Measurements from ENCODE around the gene ULK3.
A peak's percentile ranks its signal among the peaks of the same experiment; 100 is the strongest.

The ULK3 gene

DNA sequence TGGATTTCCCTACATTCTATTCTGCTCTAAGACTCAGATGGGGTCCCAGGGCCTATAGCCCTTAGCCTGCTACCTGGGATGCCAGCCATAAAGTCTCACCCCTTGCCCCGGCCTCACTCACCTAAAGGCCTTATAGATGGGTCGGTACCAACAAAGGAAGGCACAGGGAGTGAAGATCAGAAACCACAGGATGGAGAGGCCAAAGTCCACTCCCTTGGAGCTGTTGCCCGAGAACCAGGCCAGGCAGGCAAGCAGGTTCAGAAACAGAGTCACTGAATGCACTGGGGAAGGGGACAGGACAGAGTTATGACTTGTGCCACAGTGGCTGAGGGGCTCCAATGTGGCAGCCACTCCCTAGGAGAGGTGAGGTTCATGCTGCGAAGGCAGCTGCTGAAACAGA is 7.4 kb upstream of the ULK3 start:
- in situ Hi-C loops (cut with MboI; ENCODE audit: low pct_unique_long_range_greater_than_20kb, low sequenced_read_pairs, unreplicated experiment), result no loop called here

DNA sequence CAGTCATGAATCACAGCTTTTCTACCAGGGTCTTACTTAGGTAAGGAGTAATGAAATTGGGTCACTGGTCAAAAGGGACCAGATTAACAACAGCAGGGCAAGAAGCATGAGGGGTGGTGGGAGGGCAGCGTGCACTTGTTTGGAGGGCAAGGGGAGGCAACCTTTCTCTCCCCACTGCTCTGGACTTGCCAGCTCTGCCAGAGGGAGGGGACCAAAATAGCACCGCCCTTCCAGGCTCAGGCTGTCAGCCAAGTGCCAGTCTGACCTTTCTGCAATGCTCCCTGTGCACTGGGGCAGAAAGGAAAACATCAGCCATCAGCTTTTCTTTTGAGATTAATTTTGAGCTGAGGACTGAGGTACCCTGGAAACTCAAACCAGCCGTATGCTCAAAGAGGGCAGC is 4.5 kb upstream of the ULK3 start:
- in situ Hi-C loops (cut with MboI; ENCODE audit: low pct_unique_long_range_greater_than_20kb, low sequenced_read_pairs, unreplicated experiment), result no loop called here
- DNase-seq (ENCODE audit: low spot score), result no peak
- TF ChIP-seq CTCF (IDR thresholded peaks at IDR 0.05; ENCODE audit: extremely low read depth, insufficient read depth, missing control alignments), result no peak

More for the DNA sequence above, 7.4 kb upstream of the ULK3 start:
- DNase-seq (ENCODE audit: low spot score), result no peak
- no peak for TF ChIP-seq CTCF (IDR thresholded peaks at IDR 0.05; ENCODE audit: extremely low read depth, insufficient read depth, missing control alignments)

DNA sequence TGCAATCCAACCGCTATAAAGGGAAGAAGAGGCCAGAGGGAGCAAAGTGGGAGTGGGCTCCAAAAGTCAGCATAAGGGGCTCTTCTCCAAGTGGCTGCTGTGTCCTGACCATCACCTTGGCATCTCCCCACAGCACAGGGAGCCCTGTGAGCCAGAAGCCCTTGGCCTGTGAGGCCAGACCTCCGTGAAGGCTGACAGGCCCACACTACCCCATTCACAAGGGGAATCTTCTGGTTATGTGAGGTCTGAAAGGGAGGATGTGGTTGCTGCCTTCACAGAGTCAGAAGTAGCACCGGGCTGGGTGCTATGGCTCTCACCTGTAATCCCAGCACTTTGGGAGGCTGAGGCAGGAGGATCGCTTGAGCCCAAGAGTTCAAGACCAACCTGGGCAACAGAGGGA is 2.6 kb upstream of the ULK3 start:
- no peak for TF ChIP-seq CTCF (IDR thresholded peaks at IDR 0.05; ENCODE audit: extremely low read depth, insufficient read depth, missing control alignments)
- DNase-seq (ENCODE audit: low spot score), result peak; percentile 16
- in situ Hi-C loops (cut with MboI; ENCODE audit: low pct_unique_long_range_greater_than_20kb, low sequenced_read_pairs, unreplicated experiment), result no loop called here

DNA sequence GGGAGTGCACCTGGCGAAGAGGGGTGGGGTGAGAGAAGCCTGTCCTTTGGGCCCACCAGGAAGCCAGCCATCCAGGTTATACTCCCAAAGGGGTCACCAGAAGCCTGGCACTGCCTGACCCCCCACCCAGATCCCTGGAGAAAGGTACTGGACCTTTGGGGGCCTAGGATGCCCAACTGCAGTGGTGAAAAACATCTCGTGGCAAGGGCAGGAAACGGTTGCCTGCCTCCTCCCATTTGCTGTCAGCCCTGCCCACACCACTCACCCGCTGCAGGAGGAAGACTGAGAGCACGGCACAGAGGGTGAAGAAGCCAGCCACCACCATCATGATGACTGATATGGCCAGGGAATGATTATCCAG is 2.2 kb upstream of the ULK3 start:
- in situ Hi-C loops (cut with MboI; ENCODE audit: low pct_unique_long_range_greater_than_20kb, low sequenced_read_pairs, unreplicated experiment), result no loop called here
- TF ChIP-seq CTCF (IDR thresholded peaks at IDR 0.05; ENCODE audit: extremely low read depth, insufficient read depth, missing control alignments), result no peak
- DNase-seq (ENCODE audit: low spot score), result peak; percentile 16

DNA sequence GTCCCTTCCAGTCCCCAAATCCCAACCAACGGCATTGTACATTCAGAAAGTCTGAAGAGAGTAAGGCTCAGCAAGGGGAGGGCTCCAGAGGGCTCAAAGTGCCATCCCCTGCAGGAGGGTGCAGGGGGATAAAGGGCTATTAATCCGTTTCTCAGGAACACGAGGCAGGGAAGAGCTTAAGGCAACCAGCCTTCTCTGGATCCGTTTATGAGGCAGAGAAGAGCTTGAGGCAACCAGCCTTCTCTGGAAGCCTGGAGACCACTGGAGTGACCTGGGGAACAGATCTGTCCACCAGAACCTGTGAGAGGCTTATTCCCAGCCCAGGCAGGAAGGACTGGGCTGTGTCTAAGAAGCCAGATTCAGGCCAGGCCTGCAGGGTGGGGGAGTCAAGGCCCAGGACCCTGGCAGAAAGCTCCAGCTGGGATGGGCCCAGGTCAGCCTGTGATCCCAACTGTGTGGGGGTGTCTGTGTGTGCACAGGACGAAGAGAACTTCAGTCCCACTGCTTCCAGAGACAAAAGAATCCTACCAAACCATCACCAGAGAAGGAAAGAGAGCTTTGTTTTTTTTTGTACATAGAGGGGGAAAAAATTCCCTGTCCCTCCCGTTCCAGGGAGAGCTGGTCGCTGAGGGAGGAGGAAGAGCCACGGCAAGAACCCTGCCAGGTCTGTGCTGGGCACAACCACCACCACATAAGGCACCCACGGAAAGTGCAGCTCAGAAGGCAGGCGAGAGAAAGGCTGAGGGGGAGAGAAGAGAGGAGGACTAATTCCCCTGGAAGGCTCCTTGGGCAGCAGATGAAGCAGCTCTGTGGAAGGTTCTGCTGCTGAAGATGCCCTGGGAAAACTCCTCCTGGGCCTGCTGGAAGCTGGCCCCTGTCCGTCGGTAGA is 1.6 kb upstream of the ULK3 start:
- in situ Hi-C loops (cut with MboI; ENCODE audit: low pct_unique_long_range_greater_than_20kb, low sequenced_read_pairs, unreplicated experiment), result no loop called here
- DNase-seq (ENCODE audit: low spot score), result no peak
- TF ChIP-seq CTCF (IDR thresholded peaks at IDR 0.05; ENCODE audit: extremely low read depth, insufficient read depth, missing control alignments), result peak; percentile 18

DNA sequence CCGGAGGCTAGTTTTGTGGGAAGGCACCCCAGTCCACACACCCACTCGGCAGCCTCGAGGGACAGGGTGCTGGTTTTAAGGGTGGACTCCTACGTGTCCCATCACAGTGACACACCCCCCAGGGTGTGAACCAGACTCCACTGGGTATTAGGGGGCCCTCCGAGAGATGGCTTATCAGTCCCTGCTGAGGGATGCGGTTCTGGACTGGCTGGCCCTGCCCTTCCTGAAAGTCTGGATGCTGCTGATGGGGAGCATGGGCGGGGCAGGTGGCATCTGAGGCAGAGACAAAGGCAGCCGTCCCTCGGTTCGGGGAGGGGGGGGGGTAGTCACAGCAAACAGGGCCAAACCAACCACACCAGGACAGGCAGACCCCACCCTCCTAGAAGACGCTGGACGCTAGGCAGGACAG is 939 bp upstream of the ULK3 start:
- no peak for TF ChIP-seq CTCF (IDR thresholded peaks at IDR 0.05; ENCODE audit: extremely low read depth, insufficient read depth, missing control alignments)
- in situ Hi-C loops (cut with MboI; ENCODE audit: low pct_unique_long_range_greater_than_20kb, low sequenced_read_pairs, unreplicated experiment), result no loop called here
- no peak for DNase-seq (ENCODE audit: low spot score)

Measured in GM13977 (cell line).